GM12878 (cell line): ENCODE results near the gene CLDN10. TPM values are rescaled to one million over a fixed set of nuclear protein-coding genes. Genes with fewer than 3 reads are reported as not detected.

Experiments
- ATAC-seq: fragments of 200-7000 bp; cut with Tn5 transposase; 3 replicates; pipeline ENCODE4 v1.9.1; 2020; ENCODE audit warnings: mild to moderate bottlenecking, moderate library complexity
- BruUV-seq: library from RNA; stranded (reverse); fragments of 400-500 nt; replicated peaks from 2 replicates; lab custom pipeline; 2021; lab: Mats Ljungman, UMichigan
- CTCF ChIA-PET: fragments of 300-600 bp; sonication (Branson Sonifier 250); formaldehyde crosslinking; extraction: SDS; loops from one replicate; lab custom pipeline; 2021; ENCODE audit warnings: inconsistent platforms; lab: Yijun Ruan, JAX
- POLR2A ChIA-PET: fragments of 350-600 bp; formaldehyde crosslinking; extraction: SDS; loops from one replicate; lab custom pipeline; 2021; ENCODE audit warnings: inconsistent platforms; lab: Charles Lee
- RAD21 ChIA-PET: fragments of 300-600 bp; sonication (Branson Sonifier 250); formaldehyde crosslinking; loops from one replicate; lab custom pipeline; 2023; ENCODE audit warnings: antibody characterized with exemption; ENCODE audit not compliant: unreplicated experiment; lab: Charles Lee
- SMC1A ChIA-PET: fragments of 300-600 bp; sonication (Branson Sonifier 250); formaldehyde crosslinking; loops from one replicate; lab custom pipeline; 2023; ENCODE audit not compliant: unreplicated experiment, uncharacterized antibody; lab: Charles Lee
- DNase-seq: peaks from one replicate; pipeline ENCODE4 v3.0.0-alpha.2; 2011; ENCODE audit warnings: low read depth, low spot score
- FAIRE-seq: peaks from 3 replicates; lab custom pipeline; 2011; peaks lifted over from hg19 to GRCh38; lab: Jason Lieb, UNC
- H2AFZ ChIP-seq: 2 replicates; pipeline ENCODE4 v1.6.0; 2011; ENCODE audit warnings: low read depth, low read length, control low read depth; ENCODE audit not compliant: control insufficient read depth
- H3K27ac ChIP-seq: 2 replicates; pipeline ENCODE4 v1.5.1; 2011; ENCODE audit warnings: control low read depth; ENCODE audit not compliant: control insufficient read depth, insufficient read depth
- H3K27me3 ChIP-seq, 2 experiments: replicated peaks in 1 of 2; 2 replicates each; pipeline versions ENCODE4 v1.6.0 to v1.6.1; 2011; ENCODE audit warnings: low read length in 1 of 2; ENCODE audit not compliant: control insufficient read depth in 2 of 2, insufficient read depth in 2 of 2
- H3K36me3 ChIP-seq, 2 experiments: 2 replicates each; pipeline ENCODE4 v1.5.1; 2011; ENCODE audit warnings: low read length in 1 of 2; ENCODE audit not compliant: control insufficient read depth in 2 of 2, insufficient read depth in 2 of 2
- H3K4me1 ChIP-seq: 2 replicates; pipeline ENCODE4 v1.6.1; 2011; ENCODE audit warnings: mild to moderate bottlenecking, low read length, moderate library complexity, mixed read lengths; ENCODE audit not compliant: control insufficient read depth, insufficient read depth
- H3K4me2 ChIP-seq: 2 replicates; pipeline ENCODE4 v1.6.0; 2011; ENCODE audit warnings: control low read depth; ENCODE audit not compliant: control insufficient read depth, insufficient read depth
- H3K4me3 ChIP-seq: fragments of 200-600 bp; sonication (generic); 2 replicates; pipeline ENCODE4 v1.5.1; 2016
- H3K79me2 ChIP-seq: 2 replicates; pipeline ENCODE4 v1.6.0; 2011; ENCODE audit warnings: low read length; ENCODE audit not compliant: control insufficient read depth, insufficient read depth
- H3K9ac ChIP-seq: 2 replicates; pipeline ENCODE4 v1.8.0; 2011; ENCODE audit warnings: low read length, control low read depth, mixed read lengths; ENCODE audit not compliant: control insufficient read depth, insufficient read depth
- H3K9me3 ChIP-seq: replicated peaks from 3 replicates; pipeline ENCODE4 v1.5.1; 2011; ENCODE audit warnings: mild to moderate bottlenecking, low read length; ENCODE audit not compliant: control insufficient read depth, insufficient read depth
- H4K20me1 ChIP-seq: 2 replicates; pipeline ENCODE4 v1.6.0; 2011; ENCODE audit not compliant: control insufficient read depth, insufficient read depth
- BMI1 ChIP-seq: fragments of 450-650 bp; IDR thresholded peaks from 2 replicates; pipeline ENCODE4 v1.6.1; 2016; ENCODE audit warnings: mild to moderate bottlenecking, moderate library complexity, borderline replicate concordance
- CHD4 ChIP-seq: fragments of 200-600 bp; sonication (generic); IDR thresholded peaks from 2 replicates; pipeline ENCODE4 v1.6.1; 2016; ENCODE audit warnings: mild to moderate bottlenecking
- E4F1 ChIP-seq: fragments of 450-650 bp; IDR thresholded peaks from 2 replicates; pipeline ENCODE4 v1.6.1; 2018; ENCODE audit warnings: borderline replicate concordance, mild to moderate bottlenecking; ENCODE audit not compliant: partially characterized antibody
- MLLT1 ChIP-seq: fragments of 450-650 bp; IDR thresholded peaks from 2 replicates; pipeline ENCODE4 v1.6.1; 2016; ENCODE audit warnings: mild to moderate bottlenecking
- PML ChIP-seq: IDR thresholded peaks from 2 replicates; pipeline ENCODE4 v1.6.1; 2012; ENCODE audit warnings: low read length, inconsistent platforms
- RB1 ChIP-seq: fragments of 450-650 bp; formaldehyde crosslinking; IDR thresholded peaks from 2 replicates; pipeline ENCODE4 v1.6.1; 2017; ENCODE audit warnings: mild to moderate bottlenecking, borderline replicate concordance
- SMAD5 ChIP-seq: IDR thresholded peaks from 2 replicates; pipeline ENCODE4 v1.6.1; 2016; ENCODE audit warnings: antibody characterized with exemption, low read depth
- SPI1 ChIP-seq: IDR thresholded peaks from 2 replicates; pipeline ENCODE4 v1.6.1; 2011; ENCODE audit warnings: low read depth, mild to moderate bottlenecking, low read length, moderate library complexity, borderline replicate concordance; ENCODE audit not compliant: insufficient read depth
- TCF12 ChIP-seq: IDR thresholded peaks from 2 replicates; pipeline ENCODE4 v1.6.1; 2011; ENCODE audit warnings: low read depth, mild to moderate bottlenecking, low read length
- ZNF274 ChIP-seq: IDR thresholded peaks from one replicate; pipeline ENCODE4 v1.8.0; 2011; ENCODE audit not compliant: insufficient read length, insufficient read depth
- WGBS: methylation state at CpG from one replicate; pipeline ENCODE4 v1.1.6; 2016; ENCODE audit warnings: low lambda C conversion rate; ENCODE audit not compliant: insufficient replicate concordance, insufficient coverage; ENCODE audit errors: missing lambda C conversion rate; 5-methylcytosine and 5-hydroxymethylcytosine counted together
- in situ Hi-C: fragments of 300-500 bp; cut with MboI; formaldehyde crosslinking; loops from 9 replicates; pipeline ENCODE4 v1.14.3; 2018; ENCODE audit warnings: mixed read lengths
- intact Hi-C: fragments of 100-400 bp; cut with micrococcal nuclease; formaldehyde crosslinking; loops from one replicate; pipeline ENCODE4 v1.14.2; 2022; ENCODE audit not compliant: unreplicated experiment
- polyA plus RNA-seq, 11 experiments: library from polyadenylated mRNA; depleted of rRNA in 4 of 11; unstranded in 6 of 11; stranded (reverse) in 5 of 11; fragments of >200 nt; fragmentation: Nextera tagmentation in 4 of 11; fragmentation: Illumina TruSeq in 1 of 11; extraction: Ambion mirVana in 4 of 11; extraction: Trizol in 1 of 11; gene quantifications; 1 replicate in 1 of 11; 2 replicates in 10 of 11; pipeline versions ENCODE4 v1.2.1 to v1.2.3, GENCODE V29; 2011 to 2016; ENCODE audit warnings: inconsistent platforms in 2 of 11, missing spikeins in 2 of 11, low read depth in 1 of 11
- total RNA-seq, 4 experiments: library from RNA; depleted of rRNA in 3 of 4; stranded (reverse); fragments of >200 nt in 3 of 4; fragmentation: Illumina TruSeq in 1 of 4; extraction: Trizol in 1 of 4; gene quantifications; 2 replicates each; pipeline versions ENCODE4 v1.2.1 to v1.2.3, GENCODE V29; 2013 to 2021
- TF ChIP-seq, protein P1 (sequence below): IDR thresholded peaks from 2 replicates; pipeline ENCODE4 v1.6.1; 2012; ENCODE audit warnings: low read depth, low read length, improper control_type of control experiment

CLDN10 gene
- total and polyA plus RNA-seq, 10 of the 15 experiments (the other 5 are each of a cell fraction or from before 2014, with no cell fraction given): not detected

DNA sequence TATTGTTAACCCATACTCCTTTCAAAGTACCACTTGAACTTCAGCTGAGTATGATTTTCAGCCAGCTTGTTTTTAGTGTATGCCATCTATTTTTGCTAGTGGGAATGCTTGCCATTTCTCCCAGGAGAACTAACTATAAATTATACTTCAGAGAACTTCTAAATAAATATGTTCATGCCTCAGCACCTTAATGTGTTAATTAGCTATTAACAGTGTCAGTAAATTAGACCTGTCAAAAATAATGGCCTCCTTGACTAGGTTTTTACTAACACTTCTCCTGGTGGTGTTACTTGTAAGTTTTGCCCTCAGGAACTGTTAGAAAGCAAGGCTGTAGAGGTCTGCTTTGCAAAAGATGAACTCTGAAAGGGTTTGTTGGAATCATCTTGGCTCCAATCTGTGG lies 4.5 kb downstream of the CLDN10 start:
- SMC1A ChIA-PET: interaction anchor here (1.0 kb wide), 1 partner anchor 20 kb away, joined by 4 read pairs; no protein-coding TSS in a partner anchor
- in situ Hi-C loops: no loop called here

GRCh38 chr13:95559100-95559499 lies 6.6 kb downstream of the CLDN10 start:
- no peak for ATAC-seq
- Histone ChIP-seq H3K4me3 (no peak overlapping the region), H3K27me3 (peaks cover 0 to under 1% of the 10 kb centered on the region in 2 experiments; a peak in 1 of 4 replicates), H3K4me2 (no peak overlapping the region), H3K4me1 (no peaks in the 10 kb centered on the region), H3K27ac (no peak overlapping the region), H3K36me3 (no peaks in the 10 kb centered on the region), H2AFZ (no peak overlapping the region), H3K9ac (no peak overlapping the region), H4K20me1 (no peaks in the 10 kb centered on the region), H3K9me3 (no peaks in the 10 kb centered on the region; the same call in 2 of the 3 replicates), H3K79me2 (no peaks in the 10 kb centered on the region)
- no peak for FAIRE-seq
- WGBS: 29% methylated on average over 6 of the region's 6 CpGs
- ChIA-PET POLR2A (no interaction called here), SMC1A (interaction anchor here (0.6 kb wide), 1 partner anchor 1051 kb away, joined by 3 read pairs; no protein-coding TSS in a partner anchor), CTCF (no interaction called here), RAD21 (no interaction called here)
- no TSS peak for BruUV-seq
- in situ Hi-C loops: no loop called here
- DNase-seq: no peak
- intact Hi-C loops: no loop called here
- no peak for TF ChIP-seq SMAD5
- no peak for TF ChIP-seq E4F1
- TF ChIP-seq CHD4: no peak
- no peak for TF ChIP-seq MLLT1
- no peak for TF ChIP-seq ZNF274
- no peak for TF ChIP-seq PML
- TF ChIP-seq TCF12: no peak

More for the DNA sequence above, 4.5 kb downstream of the CLDN10 start:
- peaks cover 0 to 3% of the 10 kb centered on the region in 2 experiments; a peak in 3 of 4 replicates for H3K27me3 ChIP-seq
- H3K79me2 ChIP-seq: no peaks in the 10 kb centered on the region
- ATAC-seq (no peak), DNase-seq (no peak), FAIRE-seq (no peak)
- ChIA-PET POLR2A (no interaction called here), RAD21 (no interaction called here), CTCF (interaction anchor here (0.7 to 1.6 kb wide), 2 partner anchors 20 to 277 kb away, joined by 3 to 5 read pairs; no protein-coding TSS in a partner anchor)
- TF ChIP-seq, protein P1, sequence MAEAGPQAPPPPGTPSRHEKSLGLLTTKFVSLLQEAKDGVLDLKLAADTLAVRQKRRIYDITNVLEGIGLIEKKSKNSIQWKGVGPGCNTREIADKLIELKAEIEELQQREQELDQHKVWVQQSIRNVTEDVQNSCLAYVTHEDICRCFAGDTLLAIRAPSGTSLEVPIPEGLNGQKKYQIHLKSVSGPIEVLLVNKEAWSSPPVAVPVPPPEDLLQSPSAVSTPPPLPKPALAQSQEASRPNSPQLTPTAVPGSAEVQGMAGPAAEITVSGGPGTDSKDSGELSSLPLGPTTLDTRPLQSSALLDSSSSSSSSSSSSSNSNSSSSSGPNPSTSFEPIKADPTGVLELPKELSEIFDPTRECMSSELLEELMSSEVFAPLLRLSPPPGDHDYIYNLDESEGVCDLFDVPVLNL: no peak
- TF ChIP-seq SPI1: no peak
- TF ChIP-seq BMI1: no peak
- TF ChIP-seq RB1: no peak
- no peaks in the 10 kb centered on the region; the same call in 1 of the 3 replicates for H3K9me3 ChIP-seq
- no peak overlapping the region for H2AFZ ChIP-seq
- no peak overlapping the region for H3K4me3 ChIP-seq
- no peaks in the 10 kb centered on the region for H4K20me1 ChIP-seq
- H3K4me2 ChIP-seq: no peak overlapping the region
- intact Hi-C loops: no loop called here
- no peak overlapping the region for H3K27ac ChIP-seq
- H3K36me3 ChIP-seq: no peaks in the 10 kb centered on the region
- no peak overlapping the region for H3K9ac ChIP-seq
- H3K4me1 ChIP-seq: no peaks in the 10 kb centered on the region
- BruUV-seq: no TSS peak
